Cardiac fibroblast (primary cell): ENCODE results near the gene CD22.
A peak's percentile ranks its signal among the peaks of the same experiment; 100 is the strongest.
"Not testable (repeated sequence)": the region's sequence is repeated elsewhere in the genome, so short reads cannot be mapped to it uniquely, and the experiment has no call there.

Experiments used
- DNase-seq, 2 donors: peaks; one replicate each; pipeline versions ENCODE4 v3.0.0 to v3.0.0-alpha.2; 2010; ENCODE audit warnings: low read depth in 2 of 2
- H3K4me3 ChIP-seq, 2 donors: replicated peaks in 1 of 2; 1 replicate in 1 of 2; 2 replicates in 1 of 2; pipeline ENCODE4 v1.5.1; 2011; ENCODE audit warnings: low read depth in 2 of 2, low read length in 2 of 2, mild to moderate bottlenecking in 2 of 2, moderate library complexity in 1 of 2
- TF ChIP-seq, protein P1 (sequence below): IDR thresholded peaks from one replicate; pipeline ENCODE4 v1.5.1; 2011; ENCODE audit warnings: low read depth, mild to moderate bottlenecking, low read length, inconsistent platforms

The CD22 gene

GRCh38 chr19:35357867-35358573 is 29.0 kb downstream of the CD22 start, which contains the start of gene FFAR3:
FFAR3 (plus strand) TSS chr19:35358460; CDS start chr19:35358891, 431 bp downstream.
- TF ChIP-seq, protein P1, sequence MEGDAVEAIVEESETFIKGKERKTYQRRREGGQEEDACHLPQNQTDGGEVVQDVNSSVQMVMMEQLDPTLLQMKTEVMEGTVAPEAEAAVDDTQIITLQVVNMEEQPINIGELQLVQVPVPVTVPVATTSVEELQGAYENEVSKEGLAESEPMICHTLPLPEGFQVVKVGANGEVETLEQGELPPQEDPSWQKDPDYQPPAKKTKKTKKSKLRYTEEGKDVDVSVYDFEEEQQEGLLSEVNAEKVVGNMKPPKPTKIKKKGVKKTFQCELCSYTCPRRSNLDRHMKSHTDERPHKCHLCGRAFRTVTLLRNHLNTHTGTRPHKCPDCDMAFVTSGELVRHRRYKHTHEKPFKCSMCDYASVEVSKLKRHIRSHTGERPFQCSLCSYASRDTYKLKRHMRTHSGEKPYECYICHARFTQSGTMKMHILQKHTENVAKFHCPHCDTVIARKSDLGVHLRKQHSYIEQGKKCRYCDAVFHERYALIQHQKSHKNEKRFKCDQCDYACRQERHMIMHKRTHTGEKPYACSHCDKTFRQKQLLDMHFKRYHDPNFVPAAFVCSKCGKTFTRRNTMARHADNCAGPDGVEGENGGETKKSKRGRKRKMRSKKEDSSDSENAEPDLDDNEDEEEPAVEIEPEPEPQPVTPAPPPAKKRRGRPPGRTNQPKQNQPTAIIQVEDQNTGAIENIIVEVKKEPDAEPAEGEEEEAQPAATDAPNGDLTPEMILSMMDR, result no peak
- peak; percentile 59 to 86 for DNase-seq

GRCh38 chr19:35358834-35359233 is 29.8 kb downstream of the CD22 start:
- DNase-seq, H3K4me3 ChIP-seq: not testable (repeated sequence)

More at GRCh38 chr19:35357867-35358573, 29.0 kb downstream of the CD22 start, which contains the start of gene FFAR3:
- H3K4me3 ChIP-seq, result no peak within 1 kb of the TSS

- not testable (repeated sequence) for H3K4me3 ChIP-seq, DNase-seq
Observed at GRCh38 chr19:35359395-35359794, 30.4 kb downstream of the CD22 start.

DNA sequence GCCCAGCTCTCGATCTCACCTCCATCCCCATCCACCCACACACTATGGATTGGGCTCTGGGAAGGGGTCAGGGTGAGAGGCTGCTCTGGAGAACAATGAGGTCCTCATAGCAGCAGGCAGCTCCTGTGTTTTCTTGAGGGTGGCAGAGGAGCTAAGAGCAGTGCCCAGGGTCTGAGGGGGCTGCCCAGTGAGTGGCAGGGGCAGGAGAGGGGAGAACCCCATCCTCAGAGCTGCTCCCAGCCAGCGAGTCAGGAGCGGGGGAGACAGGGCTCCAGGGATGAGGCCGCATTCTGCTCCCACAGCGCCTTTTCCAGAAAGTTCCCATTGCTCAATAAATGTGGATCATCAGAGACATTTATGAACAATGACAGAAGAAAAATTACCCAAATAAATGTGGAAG is 31.1 kb downstream of the CD22 start:
- DNase-seq, H3K4me3 ChIP-seq: not testable (repeated sequence)

GRCh38 chr19:35360880-35361420 is 32.0 kb downstream of the CD22 start:
- no peak for DNase-seq

DNA sequence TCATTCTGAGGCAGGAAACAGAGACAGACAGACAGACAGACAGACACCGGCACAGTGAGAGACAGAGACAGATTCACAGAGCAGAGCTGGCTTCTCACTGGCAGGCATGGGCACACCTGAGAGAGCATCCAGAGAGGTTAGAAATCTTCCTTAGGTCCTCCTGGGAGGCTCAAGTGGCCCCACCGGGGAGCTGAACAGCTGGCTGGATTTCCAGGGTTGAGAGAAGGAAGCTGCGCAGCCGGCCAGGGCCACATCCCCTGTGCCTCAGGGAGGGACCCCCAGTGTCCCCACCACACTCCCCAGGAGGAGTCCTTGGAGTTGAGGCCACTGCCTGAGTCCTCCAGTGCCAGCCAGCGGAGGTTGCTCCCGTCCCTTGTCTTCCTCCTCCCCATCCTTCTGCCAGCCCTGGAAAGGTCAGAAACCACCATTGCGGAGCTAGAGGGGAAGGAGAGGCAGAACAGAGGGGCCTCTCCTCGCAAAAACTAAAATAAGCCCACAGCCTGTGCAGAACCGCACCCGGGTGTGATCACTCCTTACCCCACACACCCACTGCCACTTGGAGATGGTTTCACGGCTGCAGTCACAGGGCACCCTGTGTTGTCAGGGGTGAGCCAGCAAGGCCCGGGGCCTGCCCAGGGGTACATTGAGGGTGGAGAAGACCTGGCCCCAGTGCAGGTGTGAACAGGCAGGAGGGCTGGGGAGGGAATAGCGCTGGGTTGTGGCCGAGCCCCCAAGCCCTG is 33.4 kb downstream of the CD22 start:
- H3K4me3 ChIP-seq, result no peak overlapping the region
- no peak for DNase-seq
- TF ChIP-seq, protein P1, result no peak

More at GRCh38 chr19:35360880-35361420, 32.0 kb downstream of the CD22 start:
- TF ChIP-seq, protein P1, result no peak
- no peak overlapping the region for H3K4me3 ChIP-seq

DNA sequence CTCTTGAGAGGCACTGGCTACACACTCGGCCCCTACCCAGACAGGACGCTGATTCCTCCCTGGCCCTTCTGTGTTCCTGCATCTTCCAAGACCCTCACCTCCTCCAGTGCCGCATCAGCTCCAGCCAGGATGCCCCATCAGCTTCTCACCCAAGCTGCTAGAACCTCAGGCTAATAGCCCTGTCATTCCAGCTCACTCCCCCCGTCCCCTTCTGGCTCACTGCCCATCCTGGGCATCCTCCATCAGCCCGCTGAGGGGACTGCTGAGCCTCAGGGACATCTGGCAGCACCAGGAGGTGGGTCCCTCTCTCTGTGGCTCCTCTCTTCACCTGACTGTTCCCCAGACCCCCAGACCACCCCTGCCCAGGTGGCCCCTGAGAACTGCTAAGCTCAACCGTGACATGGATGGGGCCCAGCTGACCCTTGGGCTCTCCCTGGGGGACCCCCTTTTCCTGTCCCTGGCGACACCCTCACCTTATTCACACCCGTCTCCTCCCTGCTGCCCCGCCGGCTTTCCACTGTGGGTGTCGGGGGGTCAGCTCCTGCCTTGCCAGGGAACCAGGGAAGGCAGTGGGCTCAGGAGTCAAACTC is 34.1 kb downstream of the CD22 start:
- TF ChIP-seq, protein P1, result no peak
- H3K4me3 ChIP-seq, result no peak overlapping the region
- no peak for DNase-seq

DNA sequence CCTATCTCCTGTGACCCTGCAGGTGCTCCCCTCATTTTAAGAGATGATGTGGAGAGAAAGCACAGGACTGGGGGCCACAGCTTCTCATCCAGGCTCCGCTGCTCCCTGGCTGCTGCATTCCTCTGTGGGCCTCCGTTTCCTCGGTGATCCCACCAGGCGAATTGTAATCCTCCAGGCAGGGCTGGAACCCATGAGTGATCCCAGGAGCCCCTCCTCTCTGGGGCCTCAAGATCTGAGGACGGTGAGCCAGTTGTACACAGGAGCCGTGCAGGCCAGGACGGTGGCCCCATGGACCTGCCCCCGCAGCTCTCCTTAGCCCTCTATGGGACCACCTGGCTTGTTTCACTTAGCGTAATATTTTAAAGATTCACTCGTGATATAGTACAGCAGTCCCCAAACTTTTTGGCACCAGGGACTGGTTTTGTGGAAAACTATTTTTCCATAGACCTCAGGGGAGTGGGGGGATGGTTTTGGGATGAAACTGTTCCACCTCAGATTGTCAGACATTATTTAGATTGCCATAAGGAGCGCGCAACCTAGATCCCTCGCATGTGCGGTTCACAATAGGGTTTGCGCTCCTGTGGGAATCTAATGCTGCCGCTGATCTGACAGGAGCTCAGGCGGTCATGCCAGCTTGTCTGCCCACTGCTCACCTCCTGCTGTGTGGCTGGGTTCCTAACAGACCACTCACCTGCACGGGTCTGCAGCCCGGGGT is 34.9 kb downstream of the CD22 start:
- no peak overlapping the region for H3K4me3 ChIP-seq
- no peak for DNase-seq
- TF ChIP-seq, protein P1, result no peak
